ENCODE results near the gene ACSF3.

The ACSF3 gene

GRCh38 chr16:89113661-89114060, 20.0 kb downstream of the ACSF3 start:
- no peak for DNase-seq

- no peak for DNase-seq
Measured at GRCh38 chr16:89114159-89114981, 20.7 kb downstream of the ACSF3 start.

GRCh38 chr16:89115216-89115861, 21.7 kb downstream of the ACSF3 start:
- DNase-seq, result no peak

- no peak for DNase-seq
Measured at GRCh38 chr16:89116341-89117226, 22.9 kb downstream of the ACSF3 start.

GRCh38 chr16:89117227-89117974, 23.7 kb downstream of the ACSF3 start:
- no peak for DNase-seq

GRCh38 chr16:89117975-89118289, 24.3 kb downstream of the ACSF3 start:
- DNase-seq, result no peak

- no peak for DNase-seq
Measured at GRCh38 chr16:89118361-89119165, 24.9 kb downstream of the ACSF3 start.

- no peak for DNase-seq
Measured at GRCh38 chr16:89119166-89119621, 25.5 kb downstream of the ACSF3 start.

- DNase-seq, result no peak
Measured at GRCh38 chr16:89119661-89120141, 26.0 kb downstream of the ACSF3 start.

GRCh38 chr16:89120281-89120680, 26.6 kb downstream of the ACSF3 start:
- DNase-seq, result no peak

- DNase-seq, result no peak
Measured at GRCh38 chr16:89120921-89121351, 27.3 kb downstream of the ACSF3 start.

- no peak for DNase-seq
Measured at GRCh38 chr16:89121691-89122321, 28.2 kb downstream of the ACSF3 start.

- DNase-seq, result peak; percentile 92
Measured at GRCh38 chr16:89122322-89122851, 28.7 kb downstream of the ACSF3 start.

GRCh38 chr16:89123001-89123830, 29.6 kb downstream of the ACSF3 start:
- no peak for DNase-seq

GRCh38 chr16:89123831-89124100, 30.1 kb downstream of the ACSF3 start:
- DNase-seq, result no peak

- DNase-seq, result no peak
Measured at GRCh38 chr16:89129378-89129777, 35.7 kb downstream of the ACSF3 start.

- no peak for DNase-seq
Measured at GRCh38 chr16:89130448-89130847, 36.8 kb downstream of the ACSF3 start.

- no peak for DNase-seq
Measured at GRCh38 chr16:89131783-89132182, 38.1 kb downstream of the ACSF3 start.

GRCh38 chr16:89132194-89133005, 38.7 kb downstream of the ACSF3 start:
- DNase-seq, result no peak
